Activated naive CD4-positive, alpha-beta T cell treated with anti-CD3 and anti-CD28 coated beads, Interleukin-2, amount 50 U/mL, for 24 hours (primary cell): Measurements from ENCODE around the gene PASK.

ENCODE experiments used
- H3K27ac Mint-ChIP-seq: one replicate; pipeline ENCODE4 v1.8.0; 2021; ENCODE audit warnings: mild to moderate bottlenecking, mixed read lengths
- H3K27me3 Mint-ChIP-seq: one replicate; pipeline ENCODE4 v1.8.0; 2021; ENCODE audit warnings: mixed read lengths
- H3K36me3 Mint-ChIP-seq: one replicate; pipeline ENCODE4 v1.8.0; 2021; ENCODE audit warnings: mixed read lengths
- H3K4me1 Mint-ChIP-seq: one replicate; pipeline ENCODE4 v1.8.0; 2021; ENCODE audit warnings: mixed read lengths
- H3K4me3 Mint-ChIP-seq: one replicate; pipeline ENCODE4 v1.8.0; 2021; ENCODE audit warnings: mild to moderate bottlenecking, mixed read lengths
- H3K9me3 Mint-ChIP-seq: one replicate; pipeline ENCODE4 v1.8.0; 2021; ENCODE audit warnings: mixed read lengths

Gene PASK

GRCh38 chr2:241080405-241081189 is 68.7 kb downstream of the PASK start:
- Mint-ChIP-seq H3K9me3 (peaks cover 8% of the 10 kb centered on the region), H3K4me1 (peaks cover 4% of the 10 kb centered on the region), H3K4me3 (no peak overlapping the region), H3K27ac (no peak overlapping the region), H3K27me3 (no peaks in the 10 kb centered on the region), H3K36me3 (peaks cover 14% of the 10 kb centered on the region)

- Mint-ChIP-seq H3K4me3 (no peak overlapping the region), H3K36me3 (peaks cover 4% of the 10 kb centered on the region), H3K27ac (no peak overlapping the region), H3K9me3 (no peaks in the 10 kb centered on the region), H3K27me3 (no peaks in the 10 kb centered on the region), H3K4me1 (peaks cover 4% of the 10 kb centered on the region)
Observed at GRCh38 chr2:241074901-241075540, 74.3 kb downstream of the PASK start.

DNA sequence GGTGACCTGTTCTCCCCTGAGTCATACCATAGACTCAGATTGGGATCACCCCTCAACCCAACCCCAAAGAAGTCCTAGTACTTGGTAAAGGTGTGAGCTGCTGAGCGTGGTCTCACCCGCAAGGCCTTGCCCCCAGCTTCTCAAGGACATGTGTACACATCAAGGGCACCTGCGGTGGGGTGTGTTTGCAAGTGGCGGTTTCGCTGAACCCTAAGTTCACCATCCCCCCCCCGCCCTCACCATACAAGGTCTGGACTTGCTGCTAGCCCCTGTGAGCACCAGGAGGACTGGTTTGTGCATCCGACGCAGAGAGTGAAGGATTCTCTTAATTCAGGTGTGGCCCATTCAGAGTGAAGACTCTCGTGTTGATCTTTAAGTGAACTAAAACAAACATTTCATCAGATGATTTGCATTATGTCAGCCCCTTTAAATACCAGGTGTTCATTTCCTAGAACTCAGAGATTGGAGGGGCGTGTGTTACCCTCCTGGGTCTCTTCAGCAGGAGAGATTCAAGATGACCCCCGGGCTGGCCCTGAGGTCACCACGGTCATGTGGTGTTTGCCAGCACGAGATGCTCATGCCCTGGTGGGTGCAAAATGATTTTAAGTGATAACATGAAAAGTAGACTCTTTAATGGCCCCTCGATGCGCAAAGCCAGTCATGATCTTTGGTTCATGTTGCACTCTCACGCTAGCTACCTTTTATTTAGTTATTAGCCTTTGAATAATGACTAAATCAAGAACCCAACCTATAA is 75.0 kb downstream of the PASK start:
- Mint-ChIP-seq H3K27me3 (no peaks in the 10 kb centered on the region), H3K27ac (no peak overlapping the region), H3K9me3 (no peaks in the 10 kb centered on the region), H3K36me3 (peaks cover 4% of the 10 kb centered on the region), H3K4me3 (no peak overlapping the region), H3K4me1 (peaks cover 4% of the 10 kb centered on the region)

DNA sequence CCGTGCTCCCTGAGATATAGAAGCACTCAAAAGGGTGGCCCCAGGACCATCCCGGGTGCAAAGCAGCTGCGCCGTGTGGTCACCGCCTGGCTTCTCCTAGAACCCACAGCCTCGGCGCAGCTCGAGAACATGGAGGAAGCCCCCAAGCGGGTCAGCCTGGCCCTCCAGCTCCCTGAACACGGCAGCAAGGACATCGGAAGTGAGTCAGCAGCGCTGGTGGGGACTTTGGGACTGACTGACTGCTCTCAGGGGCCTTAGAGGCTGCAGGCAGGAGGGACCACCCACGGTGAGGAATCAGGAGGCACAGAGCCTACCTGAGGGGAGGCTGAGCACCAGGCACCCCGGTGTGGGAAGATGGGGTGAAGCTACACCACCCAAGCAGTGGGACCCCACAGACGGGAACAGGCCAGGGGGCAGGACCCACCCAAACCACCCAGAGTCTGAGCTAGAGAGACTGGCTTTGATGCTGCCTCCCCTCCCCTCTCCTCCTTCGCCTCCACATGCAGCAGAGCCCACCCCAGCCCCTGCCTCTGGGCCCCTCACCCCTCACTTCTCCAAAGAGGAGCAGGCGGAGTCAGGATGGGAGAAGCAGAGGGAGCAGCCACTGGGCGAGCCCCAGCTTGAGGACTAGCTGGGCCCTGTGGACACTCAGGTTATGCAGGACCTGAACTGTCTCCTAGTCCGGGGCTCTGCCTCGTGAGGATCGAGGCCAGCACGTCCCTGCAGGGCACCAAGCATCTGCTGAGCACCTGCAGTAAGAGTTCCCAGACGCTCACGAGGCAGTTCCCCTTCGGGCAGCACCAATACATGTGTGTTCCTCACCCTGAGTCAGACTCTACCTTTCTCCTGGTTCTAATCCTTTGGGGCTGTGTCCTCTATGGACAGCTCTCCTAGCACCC is 75.9 kb downstream of the PASK start:
- H3K4me1 Mint-ChIP-seq = peaks cover 3% of the 10 kb centered on the region

DNA sequence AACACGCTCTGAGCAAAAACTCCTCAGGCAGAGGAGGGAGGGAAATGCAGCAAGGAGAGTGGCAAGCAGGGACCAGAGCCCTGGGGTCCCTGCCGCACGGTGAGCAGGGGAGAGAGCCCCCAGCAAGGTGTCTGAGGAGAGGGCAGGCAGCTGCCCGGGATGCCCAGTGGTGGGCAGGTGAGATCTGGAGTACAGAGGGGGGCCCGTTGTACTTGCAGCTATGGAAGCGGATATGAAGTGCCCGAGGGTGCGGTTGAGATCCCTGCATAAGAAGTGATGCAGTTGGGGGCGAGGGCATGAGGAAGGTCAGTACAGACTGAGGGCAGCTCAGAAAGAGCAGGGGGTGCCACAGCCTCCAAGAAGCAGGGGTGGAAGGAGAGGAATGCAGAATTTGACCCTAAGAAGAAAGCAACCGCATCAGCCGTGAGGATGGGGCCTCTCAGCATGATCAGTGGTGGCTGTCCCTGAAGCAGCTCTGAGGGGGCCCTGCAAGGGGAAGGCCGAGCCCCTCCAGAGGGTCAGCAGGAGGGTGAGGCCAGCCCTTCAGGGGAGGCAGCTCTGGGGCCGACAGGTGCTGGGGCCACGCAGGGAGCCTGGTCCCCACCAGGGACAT is 76.6 kb downstream of the PASK start:
- Mint-ChIP-seq H3K4me1 (no peaks in the 10 kb centered on the region), H3K4me3 (no peak overlapping the region), H3K36me3 (peaks cover 4% of the 10 kb centered on the region)

More for the DNA sequence above, 75.9 kb downstream of the PASK start:
- Mint-ChIP-seq H3K9me3 (no peaks in the 10 kb centered on the region), H3K27ac (peak overlapping the region; percentile 12), H3K36me3 (peaks cover 4% of the 10 kb centered on the region), H3K27me3 (no peaks in the 10 kb centered on the region), H3K4me3 (no peak overlapping the region)

GRCh38 chr2:241072151-241072550 is 77.1 kb downstream of the PASK start:
- Mint-ChIP-seq H3K4me3 (no peak overlapping the region), H3K36me3 (peaks cover 4% of the 10 kb centered on the region), H3K27ac (no peak overlapping the region), H3K9me3 (no peaks in the 10 kb centered on the region), H3K4me1 (no peaks in the 10 kb centered on the region), H3K27me3 (no peaks in the 10 kb centered on the region)

More for the DNA sequence above, 76.6 kb downstream of the PASK start:
- H3K27ac Mint-ChIP-seq = no peak overlapping the region
- no peaks in the 10 kb centered on the region for H3K27me3 Mint-ChIP-seq
- no peaks in the 10 kb centered on the region for H3K9me3 Mint-ChIP-seq

- Mint-ChIP-seq H3K27ac (no peak overlapping the region), H3K4me3 (no peak overlapping the region), H3K9me3 (no peaks in the 10 kb centered on the region), H3K36me3 (peaks cover 4% of the 10 kb centered on the region), H3K4me1 (no peaks in the 10 kb centered on the region), H3K27me3 (no peaks in the 10 kb centered on the region)
Observed at GRCh38 chr2:241071677-241072111, 77.6 kb downstream of the PASK start.

DNA sequence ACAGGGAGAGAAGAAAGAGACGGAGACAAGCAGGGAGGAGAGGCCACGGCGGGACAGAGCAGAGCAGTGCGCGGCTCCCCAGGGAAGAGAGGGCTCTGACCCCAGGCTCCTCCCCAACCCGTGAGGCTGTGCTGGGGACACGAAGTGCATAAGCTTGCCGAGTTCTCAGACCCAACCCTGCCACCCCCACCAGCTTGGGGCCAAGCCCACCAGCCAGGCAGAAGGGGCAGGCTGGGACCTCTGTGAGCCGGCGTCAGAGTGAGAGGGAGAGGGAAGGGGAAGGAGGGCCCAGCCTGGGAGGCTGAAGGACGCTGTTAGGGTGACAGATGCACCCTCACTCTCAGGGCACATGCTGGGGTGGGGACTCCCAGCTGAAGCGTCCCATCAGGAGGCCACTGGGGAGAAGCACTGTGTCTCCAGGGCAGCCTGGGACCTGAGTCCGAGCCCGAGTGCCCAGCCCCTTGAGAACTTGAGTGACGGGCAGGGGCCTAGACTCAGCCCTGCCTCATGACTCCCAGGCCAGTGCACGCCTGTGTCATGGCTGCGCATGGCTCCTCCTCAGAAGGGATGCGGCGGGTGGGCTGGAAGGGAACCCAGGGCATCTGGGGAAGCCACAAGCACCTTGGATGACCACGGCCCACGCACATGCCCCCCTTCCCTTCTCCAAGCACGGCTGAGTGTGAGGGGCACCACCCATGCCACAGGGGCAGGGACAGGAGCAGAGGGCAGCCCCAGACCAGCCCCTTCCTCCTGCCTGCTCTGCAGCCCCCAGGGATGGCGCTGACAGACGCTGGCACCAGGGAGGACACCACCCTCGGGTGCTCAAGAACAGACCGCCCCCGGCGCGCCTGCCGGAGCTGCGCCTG is 78.2 kb downstream of the PASK start:
- Mint-ChIP-seq H3K9me3 (no peaks in the 10 kb centered on the region), H3K4me3 (no peak overlapping the region), H3K27ac (no peak overlapping the region), H3K4me1 (no peaks in the 10 kb centered on the region), H3K36me3 (peaks cover 3% of the 10 kb centered on the region), H3K27me3 (no peaks in the 10 kb centered on the region)

DNA sequence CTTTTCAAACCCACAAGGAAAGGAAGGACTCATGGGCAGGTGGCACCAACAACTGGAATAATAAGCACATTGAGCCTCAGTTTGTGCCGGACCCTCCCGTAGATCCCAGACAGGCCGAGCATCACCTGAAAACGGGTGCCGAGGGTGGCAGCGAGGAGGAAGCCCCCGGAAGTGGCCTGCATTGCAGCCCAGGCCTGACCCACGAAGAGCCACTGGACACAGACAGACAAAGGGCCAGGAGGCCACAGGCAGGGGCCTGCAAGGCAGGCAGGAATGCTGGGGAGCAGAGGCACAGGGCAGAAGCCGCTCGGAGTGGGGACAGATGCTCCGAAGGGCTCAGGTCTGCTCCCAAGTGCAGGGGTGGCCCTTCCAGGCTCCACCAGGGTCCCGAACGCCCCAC is 78.9 kb downstream of the PASK start:
- H3K4me1 Mint-ChIP-seq = no peaks in the 10 kb centered on the region
- no peaks in the 10 kb centered on the region for H3K9me3 Mint-ChIP-seq
- no peaks in the 10 kb centered on the region for H3K27me3 Mint-ChIP-seq
- no peaks in the 10 kb centered on the region for H3K36me3 Mint-ChIP-seq
- H3K27ac Mint-ChIP-seq = no peak overlapping the region
- H3K4me3 Mint-ChIP-seq = no peak overlapping the region

DNA sequence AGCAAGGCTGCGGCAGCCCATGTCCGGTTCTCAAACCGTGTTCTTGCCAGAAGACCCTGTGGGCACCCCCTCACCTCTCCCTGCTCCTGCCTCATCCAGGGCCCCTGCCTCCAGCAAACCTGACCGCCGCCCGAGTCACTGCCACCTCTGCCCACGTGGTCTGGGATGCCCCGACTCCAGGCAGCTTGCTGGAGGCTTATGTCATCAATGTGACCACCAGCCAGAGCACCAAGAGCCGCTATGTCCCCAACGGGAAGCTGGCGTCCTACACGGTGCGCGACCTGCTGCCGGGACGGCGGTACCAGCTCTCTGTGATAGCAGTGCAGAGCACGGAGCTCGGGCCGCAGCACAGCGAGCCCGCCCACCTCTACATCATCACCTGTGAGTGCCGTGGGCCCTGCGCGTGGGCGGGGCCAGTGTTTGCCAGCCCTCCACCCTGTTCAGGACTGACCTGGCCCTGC is 79.4 kb downstream of the PASK start:
- Mint-ChIP-seq H3K4me3 (no peak overlapping the region), H3K36me3 (no peaks in the 10 kb centered on the region), H3K27me3 (no peaks in the 10 kb centered on the region), H3K9me3 (no peaks in the 10 kb centered on the region), H3K27ac (no peak overlapping the region), H3K4me1 (no peaks in the 10 kb centered on the region)

- Mint-ChIP-seq H3K27ac (no peak overlapping the region), H3K9me3 (no peaks in the 10 kb centered on the region), H3K36me3 (no peaks in the 10 kb centered on the region), H3K4me1 (no peaks in the 10 kb centered on the region), H3K4me3 (no peak overlapping the region), H3K27me3 (no peaks in the 10 kb centered on the region)
Observed at GRCh38 chr2:241068942-241069810, 80.1 kb downstream of the PASK start.

- Mint-ChIP-seq H3K4me3 (no peak overlapping the region), H3K27me3 (no peaks in the 10 kb centered on the region), H3K36me3 (no peaks in the 10 kb centered on the region), H3K27ac (no peak overlapping the region), H3K9me3 (no peaks in the 10 kb centered on the region), H3K4me1 (no peaks in the 10 kb centered on the region)
Observed at GRCh38 chr2:241068136-241068941, 80.9 kb downstream of the PASK start.
